GM21825 (cell line): ENCODE data around the gene TCF7.

Experiments used
- ATAC-seq: cut with Tn5 transposase; IDR thresholded peaks from one replicate; pipeline ENCODE4 v1.9.1; 2021; ENCODE audit warnings: mild to moderate bottlenecking, moderate library complexity; ENCODE audit not compliant: unreplicated experiment

TCF7 gene

DNA sequence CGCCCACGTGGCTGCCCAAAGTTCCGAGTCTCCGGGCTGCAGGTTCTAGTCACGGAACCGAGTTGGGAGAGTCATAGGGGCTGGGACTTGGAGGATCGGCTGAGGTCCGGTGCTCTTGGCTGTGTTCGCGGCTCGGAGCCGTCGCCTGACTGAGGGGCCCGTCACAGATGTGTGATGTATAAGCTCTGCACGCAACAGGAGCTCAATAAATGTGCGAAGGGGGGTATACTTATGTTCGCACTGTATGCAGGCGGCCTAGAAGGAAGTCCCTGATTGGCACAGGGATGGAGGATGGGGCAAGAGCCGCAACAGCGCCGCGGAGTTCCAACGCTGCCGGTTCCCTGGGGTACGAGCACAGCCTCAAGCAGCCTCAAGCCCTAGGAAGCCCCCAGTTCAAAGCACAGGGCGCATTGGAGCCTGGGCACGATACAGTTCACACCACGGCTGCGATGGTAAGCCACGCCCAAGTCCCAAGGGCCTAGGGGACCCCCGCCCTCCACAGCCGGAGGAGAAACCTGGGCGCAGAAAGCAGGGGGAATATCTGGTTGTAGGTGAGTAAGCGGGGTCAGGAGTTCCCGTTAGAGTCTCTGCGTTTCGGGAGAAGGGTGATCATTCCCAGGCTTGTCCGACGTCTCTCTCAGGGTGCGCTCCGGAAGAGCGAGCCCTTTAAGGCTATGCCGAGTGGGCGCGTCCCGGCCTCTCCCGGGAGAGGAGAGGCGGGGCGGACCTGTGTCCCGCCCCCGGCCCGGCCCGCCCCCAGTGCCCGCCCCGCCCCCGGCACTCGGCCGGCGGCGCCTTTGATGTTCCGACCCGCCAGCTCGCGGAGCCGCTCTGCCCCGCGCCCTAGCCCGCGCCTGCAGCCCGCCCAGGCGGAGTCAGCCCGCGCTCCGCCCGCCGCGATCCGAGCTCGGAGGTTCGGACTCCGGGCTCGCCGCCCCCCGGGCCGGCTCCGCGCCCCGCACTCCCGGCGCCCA lies at the start of gene TCF7:
TSS of gene TCF7 (plus strand) at position 780 of the 974 bp plus-strand sequence. CDS start 226 bp downstream, outside the sequence.
- ATAC-seq = peak; percentile 78

DNA sequence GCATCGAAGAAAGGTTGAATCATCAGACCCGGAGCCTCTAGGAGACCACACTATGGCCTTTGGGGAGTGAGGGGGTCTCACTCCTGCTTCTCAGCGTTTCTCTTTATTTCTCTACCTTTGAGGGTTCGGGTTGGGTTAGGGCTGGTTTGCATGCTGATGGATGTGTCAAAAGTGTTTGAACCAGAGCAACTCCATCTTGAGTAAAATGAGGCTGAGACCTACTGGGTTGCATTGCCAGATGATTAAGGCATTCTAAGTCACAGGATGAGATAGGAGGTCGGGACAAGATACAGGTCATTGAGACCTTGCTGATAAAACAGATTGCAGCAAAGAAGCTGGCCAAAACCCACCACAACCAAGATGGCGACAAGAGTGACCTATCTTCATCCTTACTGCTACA lies 44.9 kb upstream of the TCF7 start:
- ATAC-seq = no peak

- ATAC-seq = peak; percentile 42
These were observed 43.5 kb upstream of the TCF7 start for GRCh38 chr5:134070725-134071613.

DNA sequence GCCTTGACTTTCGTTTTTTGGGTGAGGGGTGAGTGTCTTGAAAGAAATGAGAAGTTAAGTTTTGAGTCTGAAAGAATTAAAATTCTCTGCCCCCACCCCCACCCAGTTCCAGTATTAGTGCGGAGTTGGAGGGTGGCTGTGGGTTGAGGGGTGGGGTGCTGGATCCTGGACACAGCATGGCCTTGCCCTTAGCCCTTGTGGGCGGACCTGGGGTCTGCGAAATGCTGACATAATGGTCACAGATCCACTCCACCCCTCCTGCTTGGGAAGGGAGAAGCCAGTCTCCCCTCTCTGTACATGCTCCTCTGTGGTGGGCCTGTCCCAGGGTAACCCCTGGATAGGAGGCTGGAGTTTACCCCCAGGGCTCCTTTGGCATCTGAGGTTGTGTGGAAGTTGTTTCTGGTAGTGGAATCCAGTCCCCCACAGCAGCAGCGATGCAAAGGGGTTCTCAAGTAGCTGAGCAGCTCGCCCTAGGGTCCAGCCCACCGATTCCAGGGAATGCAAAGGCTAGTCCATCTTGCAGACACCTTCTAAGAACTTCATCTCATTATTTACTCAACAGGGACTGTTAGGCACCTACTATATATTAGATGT lies 42.8 kb upstream of the TCF7 start:
- no peak for ATAC-seq

DNA sequence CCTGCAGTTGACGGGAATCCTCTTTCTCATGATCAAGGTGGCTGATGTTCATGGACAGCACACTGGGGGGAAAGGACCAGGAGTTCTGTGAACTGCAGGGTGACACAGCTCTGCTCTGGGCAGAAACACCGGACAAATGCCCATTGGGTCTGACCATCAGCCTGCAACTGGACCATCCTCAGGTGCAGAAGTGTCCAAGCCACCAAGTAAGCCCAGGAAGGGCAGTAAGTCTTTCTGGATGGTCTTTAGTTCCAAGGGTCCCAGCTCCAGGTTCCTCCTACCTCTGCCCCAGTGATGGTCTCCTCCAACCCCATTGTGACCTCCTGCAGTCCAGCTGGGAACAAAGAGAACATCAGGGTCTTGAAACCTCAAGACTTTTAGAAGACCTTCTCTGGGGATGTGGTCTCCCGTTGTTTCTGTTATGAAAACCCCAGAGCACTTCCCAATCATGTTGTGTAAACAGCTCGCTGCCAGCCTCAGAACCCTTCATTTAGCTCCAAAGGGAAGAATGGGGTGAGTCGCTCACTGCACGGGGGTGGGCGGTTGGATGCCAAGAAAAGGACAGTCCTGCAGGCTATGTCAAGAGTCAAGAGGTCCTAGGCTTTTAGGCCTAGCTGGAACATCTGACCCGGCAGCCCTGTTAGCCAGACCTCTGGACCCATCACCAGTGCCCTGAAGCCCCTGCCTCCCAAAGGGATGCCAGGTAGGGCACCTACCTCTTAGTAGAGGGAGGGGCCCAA lies 41.8 kb upstream of the TCF7 start:
- ATAC-seq = no peak

- ATAC-seq = no peak
These were observed 41.1 kb upstream of the TCF7 start for GRCh38 chr5:134073404-134073803.

GRCh38 chr5:134075102-134075501 lies 39.4 kb upstream of the TCF7 start:
- no peak for ATAC-seq

DNA sequence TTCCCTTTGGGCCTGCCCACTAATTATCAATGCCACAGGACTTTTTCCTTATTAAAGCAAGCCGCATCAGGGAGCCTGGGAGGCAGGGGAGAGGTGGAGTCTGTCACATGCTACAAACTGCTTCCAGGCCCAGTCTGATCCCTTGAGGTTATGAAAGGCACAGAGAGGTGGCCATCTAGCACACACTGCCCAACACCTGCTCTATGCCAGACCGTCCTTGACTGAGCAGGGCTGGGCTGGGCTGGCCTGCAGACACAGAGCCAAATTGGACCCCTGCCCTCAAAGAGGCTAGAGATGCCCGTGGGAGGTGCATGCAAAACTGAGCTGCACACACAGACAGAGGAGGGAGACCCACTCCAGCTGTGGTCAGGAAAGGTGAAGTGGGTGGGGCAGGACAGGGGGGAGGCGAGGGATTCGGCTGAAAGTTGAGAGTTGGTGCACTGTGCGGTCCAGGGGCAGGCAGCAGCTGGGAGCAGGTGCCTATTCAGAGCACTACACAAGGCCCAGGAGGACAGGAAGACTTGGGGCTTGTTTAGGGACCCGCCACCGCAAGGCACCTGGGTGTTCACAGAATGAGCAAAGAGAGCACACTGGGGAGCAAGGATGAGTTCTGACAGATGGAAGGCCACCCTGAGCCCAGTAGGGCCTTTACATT lies 36.4 kb upstream of the TCF7 start:
- no peak for ATAC-seq

- ATAC-seq = no peak
These were observed 34.5 kb upstream of the TCF7 start for GRCh38 chr5:134079748-134080581.

DNA sequence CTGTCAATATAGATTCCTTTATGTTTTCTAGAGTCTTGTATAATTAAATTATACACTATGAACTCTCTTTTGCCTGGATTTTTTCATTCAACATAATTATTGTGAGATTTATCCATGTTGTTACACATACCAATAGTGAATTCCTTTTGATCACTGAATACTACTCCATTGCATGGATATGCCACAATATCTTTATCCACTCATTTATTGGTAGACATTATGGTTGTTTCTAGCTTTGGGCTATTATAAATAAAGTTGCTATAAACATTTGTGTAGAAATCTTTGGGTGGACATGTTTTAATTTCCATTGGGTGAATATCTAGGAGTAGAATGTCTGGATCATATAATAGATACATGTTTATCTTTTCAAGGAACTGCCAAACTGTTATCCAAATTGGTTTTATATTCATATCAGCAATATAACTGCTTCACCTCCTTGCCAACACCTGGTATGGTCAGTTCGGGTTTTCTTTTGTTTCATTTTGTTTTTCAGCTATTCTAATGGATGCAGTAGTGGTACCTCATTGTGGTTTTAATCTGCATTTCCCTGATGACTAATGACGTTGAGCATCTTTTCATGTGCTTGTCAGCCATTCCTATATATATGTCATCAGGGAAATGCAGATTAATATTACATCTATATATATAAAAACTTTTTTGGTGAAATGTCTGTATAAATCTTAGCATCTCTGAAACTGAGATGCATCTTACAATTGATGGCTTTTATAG lies 32.1 kb upstream of the TCF7 start:
- no peak for ATAC-seq

DNA sequence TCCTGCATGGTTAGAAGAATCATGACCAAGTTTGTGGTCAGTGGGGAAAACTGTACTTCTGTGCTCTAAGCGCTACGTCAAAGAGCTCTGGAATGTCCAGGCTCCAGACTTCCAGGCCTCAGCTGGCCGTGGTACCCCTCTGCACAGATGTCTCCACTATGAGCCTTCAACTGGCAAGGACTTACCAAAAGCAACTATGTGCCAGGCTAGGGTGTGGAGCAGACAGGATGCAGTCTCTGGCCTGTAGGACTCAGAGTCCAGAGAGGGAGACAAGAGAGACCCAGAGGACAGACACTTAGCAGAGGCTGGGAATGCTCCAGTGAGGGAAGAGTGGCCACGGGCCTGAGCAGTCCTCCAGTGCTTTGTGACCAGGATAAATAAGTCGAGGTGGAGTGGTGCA lies 31.0 kb upstream of the TCF7 start:
- ATAC-seq = no peak

DNA sequence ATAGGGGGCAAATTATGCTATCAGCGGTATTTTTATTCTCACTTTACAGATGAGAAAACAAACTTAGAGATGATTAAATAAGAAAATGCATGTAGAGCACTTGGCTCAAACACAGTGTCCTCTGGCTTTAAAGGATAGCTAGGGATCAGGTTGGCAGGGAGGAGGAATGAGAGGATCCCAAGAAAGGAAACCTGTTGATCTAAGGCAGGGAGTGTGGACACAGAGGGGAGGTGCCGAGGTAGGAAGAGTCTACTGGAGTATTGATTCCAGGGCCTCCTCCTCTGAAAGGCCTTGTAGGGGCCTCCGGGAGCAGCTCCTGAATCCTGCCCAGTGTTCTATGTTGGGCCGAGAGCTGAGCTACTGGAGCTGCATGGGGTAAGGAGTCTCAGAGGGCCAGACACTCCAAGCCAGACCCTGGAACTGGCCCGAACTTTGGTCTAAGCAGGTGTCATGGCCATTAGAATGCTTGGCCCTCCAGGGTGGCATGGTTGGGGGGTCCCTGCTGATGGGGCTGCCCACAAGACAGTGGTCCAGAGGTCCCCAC lies 30.4 kb upstream of the TCF7 start:
- no peak for ATAC-seq

DNA sequence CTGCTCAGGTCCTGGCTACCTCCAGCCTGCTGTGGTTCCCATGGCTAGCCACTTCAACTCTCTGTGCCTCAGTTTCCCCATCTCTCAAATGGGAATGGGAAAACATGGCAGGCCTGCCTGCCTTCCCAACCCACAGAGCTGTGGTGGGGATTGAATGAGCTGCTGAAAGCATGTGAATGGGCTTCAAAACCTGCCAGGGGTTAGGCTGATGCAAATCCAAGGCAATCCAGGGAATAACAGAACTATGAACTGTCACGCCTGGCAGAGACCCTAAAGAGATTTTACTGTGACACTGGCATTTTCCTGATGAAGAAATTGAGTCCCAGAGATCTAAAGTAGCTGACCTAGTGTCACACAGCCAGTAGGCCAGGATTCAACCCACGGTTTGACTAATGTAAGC lies 29.9 kb upstream of the TCF7 start:
- no peak for ATAC-seq

DNA sequence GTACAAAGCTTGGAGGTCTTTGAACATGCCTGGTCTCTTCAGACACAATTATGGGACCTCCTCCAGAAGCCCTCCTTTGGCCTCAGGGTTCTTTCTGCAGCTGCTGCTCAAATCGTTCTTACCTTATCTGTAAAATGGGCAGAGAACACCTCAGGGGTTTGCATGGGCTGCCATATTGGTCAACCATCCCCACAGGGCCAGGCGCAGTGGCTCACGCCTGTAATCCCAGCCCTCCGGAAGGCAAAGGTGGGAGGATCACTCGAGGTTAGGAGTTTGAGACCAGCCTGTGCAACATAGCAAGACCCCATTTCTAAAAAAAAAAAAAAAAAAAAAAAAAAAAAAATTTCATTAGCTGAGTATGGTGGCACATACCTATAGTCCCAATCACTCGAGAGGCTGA lies 29.1 kb upstream of the TCF7 start:
- no peak for ATAC-seq

- no peak for ATAC-seq
These were observed 28.1 kb upstream of the TCF7 start for GRCh38 chr5:134086225-134086942.

DNA sequence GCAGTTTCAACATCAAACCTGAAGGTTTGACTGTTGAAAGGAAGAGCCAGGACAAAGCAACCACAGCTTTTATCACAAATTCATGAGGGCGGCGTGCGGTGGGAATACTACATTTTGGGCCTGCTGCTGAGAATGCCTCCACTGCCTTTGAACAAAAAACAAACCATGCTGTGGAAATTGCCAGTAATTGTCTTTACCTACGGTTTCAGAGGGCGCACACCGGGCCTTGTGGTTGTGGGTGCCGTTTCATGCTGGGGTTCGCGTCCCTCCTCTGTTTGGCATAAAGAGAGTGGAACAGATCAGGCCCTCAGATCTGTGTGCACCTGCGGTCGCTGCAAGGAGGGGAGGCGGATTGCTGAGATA lies 27.6 kb upstream of the TCF7 start:
- no peak for ATAC-seq

DNA sequence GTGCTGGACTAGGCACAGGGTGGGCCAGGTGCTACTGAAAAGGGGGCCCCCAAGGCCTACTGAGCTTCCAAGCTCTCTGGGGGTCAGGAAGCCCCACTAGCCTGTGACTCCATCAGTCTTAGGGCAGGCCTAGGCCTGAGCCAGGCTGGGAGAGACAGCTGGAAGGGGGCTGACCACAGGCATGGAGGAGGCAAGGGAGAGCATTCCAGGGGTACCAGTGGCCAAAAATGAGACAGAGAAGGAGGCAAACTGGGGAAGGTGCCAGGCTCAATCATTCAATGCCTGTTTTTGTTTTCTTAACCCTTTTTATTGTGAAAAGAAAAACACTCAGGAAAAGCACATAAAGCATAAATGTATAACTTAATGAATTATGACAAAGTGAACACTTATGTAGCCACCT lies 26.2 kb upstream of the TCF7 start:
- no peak for ATAC-seq
